GM12865 (cell line): ENCODE results near the gene CALHM4.
A peak's percentile ranks its signal among the peaks of the same experiment; 100 is the strongest.

Experiments
- DNase-seq: peaks from one replicate; pipeline ENCODE4 v3.0.0; 2010; ENCODE audit warnings: low read depth
- H3K4me3 ChIP-seq: 2 replicates; pipeline ENCODE4 v1.5.1; 2011; ENCODE audit warnings: mild to moderate bottlenecking, low read depth, low read length, control low read depth
- CTCF ChIP-seq: IDR thresholded peaks from 2 replicates; pipeline ENCODE4 v1.5.1; 2011; ENCODE audit warnings: low read length, control low read depth, low read depth, inconsistent platforms; ENCODE audit not compliant: insufficient read depth; ENCODE audit errors: missing control alignments

CALHM4 gene

GRCh38 chr6:116513224-116513875 is 40.2 kb upstream of the CALHM4 start:
- H3K4me3 ChIP-seq, result no peak overlapping the region
- no peak for TF ChIP-seq CTCF

GRCh38 chr6:116514111-116514510 is 39.4 kb upstream of the CALHM4 start:
- DNase-seq, result no peak
- TF ChIP-seq CTCF, result no peak
- no peak overlapping the region for H3K4me3 ChIP-seq

More at GRCh38 chr6:116513224-116513875, 40.2 kb upstream of the CALHM4 start:
- no peak for DNase-seq

GRCh38 chr6:116515141-116515540 is 38.4 kb upstream of the CALHM4 start:
- no peak overlapping the region for H3K4me3 ChIP-seq
- no peak for TF ChIP-seq CTCF
- no peak for DNase-seq

DNA sequence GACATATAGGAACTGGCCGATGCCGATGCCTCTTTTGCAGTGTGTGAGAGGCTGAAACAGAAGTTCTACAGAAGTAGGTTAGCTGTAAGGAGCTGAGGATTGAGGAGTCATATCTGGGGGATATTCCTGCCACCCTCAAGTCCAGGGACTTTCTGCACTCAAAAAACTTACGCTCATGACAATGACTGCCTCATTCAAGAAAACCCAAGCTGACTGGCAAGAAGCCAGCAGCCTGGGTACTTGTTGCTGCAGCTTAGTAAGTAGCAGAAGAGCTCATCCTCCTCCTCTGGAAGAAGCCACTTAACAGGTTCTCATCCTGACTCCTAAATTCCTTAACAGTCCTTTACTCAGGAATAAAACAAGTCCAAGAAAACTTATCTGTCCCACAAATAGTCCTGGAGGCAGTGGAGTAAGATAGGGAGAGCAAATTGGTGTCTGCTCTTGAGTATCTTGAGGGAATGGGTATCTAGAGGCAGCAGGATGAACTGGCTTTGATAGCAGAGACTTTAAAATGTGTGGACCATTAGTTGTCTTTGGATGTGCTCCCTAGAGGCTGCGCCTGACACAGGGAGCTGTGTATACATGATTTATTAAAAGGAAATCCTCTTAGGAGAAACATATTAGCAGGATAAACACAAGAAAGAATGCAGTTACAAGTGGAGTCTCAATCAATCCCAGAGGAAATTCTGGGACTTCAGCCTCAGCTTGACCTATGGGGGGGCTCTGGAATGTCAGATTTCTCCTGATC is 34.8 kb upstream of the CALHM4 start:
- peak; percentile 40 for DNase-seq
- TF ChIP-seq CTCF, result no peak
- H3K4me3 ChIP-seq, result no peak overlapping the region

DNA sequence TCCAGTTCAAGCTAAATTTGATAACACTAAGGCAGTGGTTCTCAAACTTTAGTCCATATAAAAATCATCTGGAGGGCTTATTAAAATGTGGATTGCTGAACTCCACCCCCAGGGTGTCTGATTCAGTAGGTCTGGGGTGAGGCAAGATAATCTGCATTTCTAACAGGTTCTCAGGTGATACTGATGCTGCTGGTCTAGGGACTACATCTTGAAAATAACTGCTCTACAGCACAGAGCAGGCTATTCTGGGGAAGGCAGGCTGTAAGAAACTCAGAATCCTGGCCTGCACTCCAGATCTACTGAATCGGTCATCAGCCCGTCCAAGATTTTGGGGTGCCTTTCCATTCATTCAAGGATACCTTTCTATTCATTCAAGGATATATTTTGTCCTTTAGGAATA is 30.7 kb upstream of the CALHM4 start:
- no peak for TF ChIP-seq CTCF
- DNase-seq, result no peak
- H3K4me3 ChIP-seq, result no peak overlapping the region

DNA sequence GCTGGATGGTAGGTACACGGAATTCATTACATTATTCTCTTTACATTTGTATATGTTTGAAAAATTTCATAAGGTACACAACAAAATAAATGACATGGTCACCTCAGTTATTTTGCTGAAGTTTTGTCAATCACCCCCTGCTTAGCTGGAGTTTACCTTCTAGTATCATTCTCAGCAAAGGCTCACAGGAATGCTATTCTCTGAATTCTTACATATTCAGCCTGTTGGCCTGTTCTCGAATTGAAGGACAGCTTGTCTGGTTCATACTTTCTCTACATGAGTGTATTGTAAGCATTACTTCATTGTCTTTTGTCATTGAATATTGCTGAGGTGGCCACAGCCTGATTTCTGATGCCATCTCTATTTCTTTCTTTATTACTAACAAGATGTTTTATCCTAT is 29.3 kb upstream of the CALHM4 start:
- TF ChIP-seq CTCF, result no peak
- H3K4me3 ChIP-seq, result no peak overlapping the region
- DNase-seq, result no peak
